HEK293 (cell line): Measurements from ENCODE around the gene BTBD18.
A peak's percentile ranks its signal among the peaks of the same experiment; 100 is the strongest.

Source experiments
- GLI2 ChIP-seq: fragments of 450-650 bp; formaldehyde crosslinking; IDR thresholded peaks from 2 replicates; pipeline ENCODE4; 2017; ENCODE audit warnings: missing biosample characterization, missing genetic modification characterization, low read depth, borderline replicate concordance
- HOXA7 ChIP-seq: sonication (generic); formaldehyde crosslinking; IDR thresholded peaks from 2 replicates; pipeline ENCODE4 v1.8.1; 2022; ENCODE audit warnings: missing genetic modification reagents, borderline replicate concordance
- HOXC10 ChIP-seq: sonication (generic); formaldehyde crosslinking; IDR thresholded peaks from 2 replicates; pipeline ENCODE4 v1.8.1; 2023; ENCODE audit warnings: mild to moderate bottlenecking, missing genetic modification reagents
- IKZF3 ChIP-seq: fragments of 450-650 bp; IDR thresholded peaks from 2 replicates; pipeline ENCODE4 v1.5.0; 2018; ENCODE audit warnings: missing biosample characterization, mild to moderate bottlenecking, missing genetic modification characterization, moderate library complexity
- INSM2 ChIP-seq: fragments of 450-650 bp; formaldehyde crosslinking; IDR thresholded peaks from 2 replicates; pipeline ENCODE4 v1.5.1; 2016; ENCODE audit warnings: missing biosample characterization, missing genetic modification characterization
- OSR2 ChIP-seq: fragments of 450-650 bp; formaldehyde crosslinking; IDR thresholded peaks from 2 replicates; pipeline ENCODE4 v1.5.1; 2016; ENCODE audit warnings: missing biosample characterization, missing genetic modification characterization
- PRDM1 ChIP-seq: fragments of 450-650 bp; formaldehyde crosslinking; IDR thresholded peaks from 2 replicates; pipeline ENCODE4; 2016; ENCODE audit warnings: missing biosample characterization, missing genetic modification characterization
- TRIM28 ChIP-seq: IDR thresholded peaks from 2 replicates; pipeline ENCODE4 v1.6.1; 2011; ENCODE audit warnings: low read length, control low read depth, borderline replicate concordance
- ZBTB11 ChIP-seq: fragments of 450-650 bp; formaldehyde crosslinking; conservative IDR thresholded peaks from 2 replicates; pipeline ENCODE4 v1.5.1; 2016; ENCODE audit warnings: low read depth, missing biosample characterization, missing genetic modification characterization
- ZBTB20 ChIP-seq: fragments of 450-650 bp; formaldehyde crosslinking; IDR thresholded peaks from 2 replicates; pipeline ENCODE4 v1.5.1; 2016; ENCODE audit warnings: missing biosample characterization, missing genetic modification characterization
- ZBTB21 ChIP-seq: fragments of 450-650 bp; formaldehyde crosslinking; IDR thresholded peaks from 2 replicates; pipeline ENCODE4 v1.5.1; 2017; ENCODE audit warnings: missing biosample characterization, missing genetic modification characterization
- ZFP69B ChIP-seq: fragments of 450-650 bp; formaldehyde crosslinking; IDR thresholded peaks from 2 replicates; pipeline ENCODE4 v1.5.1; 2016; ENCODE audit warnings: missing biosample characterization, missing genetic modification characterization
- ZNF169 ChIP-seq: fragments of 450-650 bp; formaldehyde crosslinking; IDR thresholded peaks from 2 replicates; pipeline ENCODE4 v1.5.1; 2016; ENCODE audit warnings: missing biosample characterization, missing genetic modification characterization
- ZNF174 ChIP-seq: fragments of 450-650 bp; formaldehyde crosslinking; IDR thresholded peaks from 2 replicates; pipeline ENCODE4 v1.5.0; 2017; ENCODE audit warnings: missing biosample characterization, mild to moderate bottlenecking, missing genetic modification characterization
- ZNF2 ChIP-seq: fragments of 450-650 bp; formaldehyde crosslinking; IDR thresholded peaks from 2 replicates; pipeline ENCODE4 v1.5.1; 2016; ENCODE audit warnings: missing biosample characterization, missing genetic modification characterization
- ZNF24 ChIP-seq: fragments of 450-650 bp; formaldehyde crosslinking; IDR thresholded peaks from 2 replicates; pipeline ENCODE4 v1.5.1; 2016; ENCODE audit warnings: missing biosample characterization, missing genetic modification characterization
- ZNF274 ChIP-seq, 2 experiments: fragments of 200-500 bp in 1 of 2; fragments of 450-650 bp in 1 of 2; sonication (Bioruptor generic) in 1 of 2; formaldehyde crosslinking in 1 of 2; IDR thresholded peaks; 2 replicates each; pipeline versions ENCODE4 v1.5.1 to v1.6.1; 2014 to 2016; ENCODE audit warnings: borderline replicate concordance in 1 of 2, inconsistent platforms in 1 of 2, low read length in 1 of 2, missing biosample characterization in 1 of 2, missing genetic modification characterization in 1 of 2
- ZNF335 ChIP-seq: fragments of 450-650 bp; formaldehyde crosslinking; conservative IDR thresholded peaks from 2 replicates; pipeline ENCODE4 v1.5.1; 2016; ENCODE audit warnings: missing biosample characterization, missing genetic modification characterization
- ZNF350 ChIP-seq: fragments of 450-650 bp; formaldehyde crosslinking; IDR thresholded peaks from 2 replicates; pipeline ENCODE4 v1.5.0; 2017; ENCODE audit warnings: missing biosample characterization, mild to moderate bottlenecking, missing genetic modification characterization
- ZNF366 ChIP-seq: fragments of 450-650 bp; formaldehyde crosslinking; conservative IDR thresholded peaks from 2 replicates; pipeline ENCODE4 v1.5.1; 2016; ENCODE audit warnings: missing biosample characterization, missing genetic modification characterization
- ZNF404 ChIP-seq: fragments of 450-650 bp; formaldehyde crosslinking; IDR thresholded peaks from 2 replicates; pipeline ENCODE4 v1.5.1; 2017; ENCODE audit warnings: missing biosample characterization, missing genetic modification characterization
- ZNF521 ChIP-seq: fragments of 450-650 bp; formaldehyde crosslinking; IDR thresholded peaks from 2 replicates; pipeline ENCODE4 v1.5.1; 2017; ENCODE audit warnings: missing biosample characterization, mild to moderate bottlenecking, missing genetic modification characterization
- ZNF560 ChIP-seq: fragments of 450-650 bp; formaldehyde crosslinking; IDR thresholded peaks from 2 replicates; pipeline ENCODE4 v1.5.1; 2017; ENCODE audit warnings: missing biosample characterization, missing genetic modification characterization, borderline replicate concordance
- ZNF623 ChIP-seq: fragments of 450-650 bp; formaldehyde crosslinking; IDR thresholded peaks from 2 replicates; pipeline ENCODE4 v1.5.1; 2016; ENCODE audit warnings: missing biosample characterization, missing genetic modification characterization
- ZNF626 ChIP-seq: fragments of 450-650 bp; sonication (Bioruptor Pico); formaldehyde crosslinking; IDR thresholded peaks from 2 replicates; pipeline ENCODE4 v1.5.1; 2018; ENCODE audit warnings: missing biosample characterization, missing genetic modification characterization, inconsistent platforms
- ZNF830 ChIP-seq: fragments of 450-650 bp; IDR thresholded peaks from 2 replicates; pipeline ENCODE4 v1.5.0; 2018; ENCODE audit warnings: missing biosample characterization, missing genetic modification characterization, low read depth, mild to moderate bottlenecking, moderate library complexity
- ZSCAN23 ChIP-seq: fragments of 450-650 bp; formaldehyde crosslinking; IDR thresholded peaks from 2 replicates; pipeline ENCODE4 v1.5.1; 2016; ENCODE audit warnings: missing biosample characterization, missing genetic modification characterization
- ZXDB ChIP-seq: fragments of 450-650 bp; formaldehyde crosslinking; IDR thresholded peaks from 2 replicates; pipeline ENCODE4 v1.5.1; 2016; ENCODE audit warnings: missing biosample characterization, missing genetic modification characterization
- TF ChIP-seq, protein P1 (sequence below): fragments of 450-650 bp; formaldehyde crosslinking; IDR thresholded peaks from 2 replicates; pipeline ENCODE4 v1.5.1; 2016; ENCODE audit warnings: missing biosample characterization, missing genetic modification characterization
- TF ChIP-seq, protein P2 (sequence below): fragments of 450-650 bp; formaldehyde crosslinking; IDR thresholded peaks from 2 replicates; pipeline ENCODE4 v1.5.1; 2017; ENCODE audit warnings: missing biosample characterization, missing genetic modification characterization

Gene BTBD18

GRCh38 chr11:57778318-57779037, 26.9 kb upstream of the BTBD18 start (continued):
- no peak for TF ChIP-seq ZSCAN23 (tag by site-specific recombination)
- peak; percentile 39; the same call in 1 of the 2 replicates for TF ChIP-seq IKZF3 (tag by site-specific recombination)
- TF ChIP-seq PRDM1, result no peak; the same call in none of the 2 replicates
- no peak for TF ChIP-seq ZNF560 (tag by site-specific recombination)
- no peak for TF ChIP-seq HOXA7 (CRISPR knock-in tag)
- peak; percentile 88 for TF ChIP-seq INSM2
- TF ChIP-seq, protein P1, sequence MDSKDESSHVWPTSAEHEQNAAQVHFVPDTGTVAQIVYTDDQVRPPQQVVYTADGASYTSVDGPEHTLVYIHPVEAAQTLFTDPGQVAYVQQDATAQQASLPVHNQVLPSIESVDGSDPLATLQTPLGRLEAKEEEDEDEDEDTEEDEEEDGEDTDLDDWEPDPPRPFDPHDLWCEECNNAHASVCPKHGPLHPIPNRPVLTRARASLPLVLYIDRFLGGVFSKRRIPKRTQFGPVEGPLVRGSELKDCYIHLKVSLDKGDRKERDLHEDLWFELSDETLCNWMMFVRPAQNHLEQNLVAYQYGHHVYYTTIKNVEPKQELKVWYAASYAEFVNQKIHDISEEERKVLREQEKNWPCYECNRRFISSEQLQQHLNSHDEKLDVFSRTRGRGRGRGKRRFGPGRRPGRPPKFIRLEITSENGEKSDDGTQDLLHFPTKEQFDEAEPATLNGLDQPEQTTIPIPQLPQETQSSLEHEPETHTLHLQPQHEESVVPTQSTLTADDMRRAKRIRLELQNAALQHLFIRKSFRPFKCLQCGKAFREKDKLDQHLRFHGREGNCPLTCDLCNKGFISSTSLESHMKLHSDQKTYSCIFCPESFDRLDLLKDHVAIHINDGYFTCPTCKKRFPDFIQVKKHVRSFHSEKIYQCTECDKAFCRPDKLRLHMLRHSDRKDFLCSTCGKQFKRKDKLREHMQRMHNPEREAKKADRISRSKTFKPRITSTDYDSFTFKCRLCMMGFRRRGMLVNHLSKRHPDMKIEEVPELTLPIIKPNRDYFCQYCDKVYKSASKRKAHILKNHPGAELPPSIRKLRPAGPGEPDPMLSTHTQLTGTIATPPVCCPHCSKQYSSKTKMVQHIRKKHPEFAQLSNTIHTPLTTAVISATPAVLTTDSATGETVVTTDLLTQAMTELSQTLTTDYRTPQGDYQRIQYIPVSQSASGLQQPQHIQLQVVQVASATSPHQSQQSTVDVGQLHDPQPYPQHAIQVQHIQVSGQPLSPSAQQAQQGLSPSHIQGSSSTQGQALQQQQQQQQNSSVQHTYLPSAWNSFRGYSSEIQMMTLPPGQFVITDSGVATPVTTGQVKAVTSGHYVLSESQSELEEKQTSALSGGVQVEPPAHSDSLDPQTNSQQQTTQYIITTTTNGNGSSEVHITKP (tag by site-specific recombination), result peak; percentile 87
- peak; percentile 70 for TF ChIP-seq ZNF366 (tag by site-specific recombination)
- TF ChIP-seq ZNF830 (tag by site-specific recombination), result no peak
- TF ChIP-seq ZNF626, result no peak
- no peak for TF ChIP-seq ZBTB20 (tag by site-specific recombination)
- TF ChIP-seq GLI2 (tag by site-specific recombination), result no peak
- no peak for TF ChIP-seq ZNF623 (tag by site-specific recombination)
- TF ChIP-seq ZNF169 (tag by site-specific recombination), result no peak
- no peak for TF ChIP-seq ZNF274 (IDR thresholded peaks at IDR 0.05; ENCODE audit: low read length)
- no peak for TF ChIP-seq ZNF274 (tag by site-specific recombination; IDR thresholded peaks at IDR 0.05; ENCODE audit: borderline replicate concordance)
- no peak for TF ChIP-seq HOXC10
- TF ChIP-seq ZBTB21 (tag by site-specific recombination), result no peak
- peak; percentile 97 for TF ChIP-seq OSR2
- TF ChIP-seq ZNF2, result no peak
- TF ChIP-seq ZBTB11, result peak; percentile 45; the same call in 1 of the 2 replicates
- TF ChIP-seq TRIM28, result peak; percentile 65; the same call in 1 of the 2 replicates
- TF ChIP-seq ZNF350 (tag by site-specific recombination), result no peak
- TF ChIP-seq ZNF24 (tag by site-specific recombination), result no peak
- TF ChIP-seq, protein P2, sequence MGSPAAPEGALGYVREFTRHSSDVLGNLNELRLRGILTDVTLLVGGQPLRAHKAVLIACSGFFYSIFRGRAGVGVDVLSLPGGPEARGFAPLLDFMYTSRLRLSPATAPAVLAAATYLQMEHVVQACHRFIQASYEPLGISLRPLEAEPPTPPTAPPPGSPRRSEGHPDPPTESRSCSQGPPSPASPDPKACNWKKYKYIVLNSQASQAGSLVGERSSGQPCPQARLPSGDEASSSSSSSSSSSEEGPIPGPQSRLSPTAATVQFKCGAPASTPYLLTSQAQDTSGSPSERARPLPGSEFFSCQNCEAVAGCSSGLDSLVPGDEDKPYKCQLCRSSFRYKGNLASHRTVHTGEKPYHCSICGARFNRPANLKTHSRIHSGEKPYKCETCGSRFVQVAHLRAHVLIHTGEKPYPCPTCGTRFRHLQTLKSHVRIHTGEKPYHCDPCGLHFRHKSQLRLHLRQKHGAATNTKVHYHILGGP, result no peak
- no peak for TF ChIP-seq ZNF335 (tag by site-specific recombination)
- TF ChIP-seq ZNF404 (tag by site-specific recombination), result no peak
- TF ChIP-seq ZXDB, result peak; percentile 69
- no peak for TF ChIP-seq ZNF521 (tag by site-specific recombination)
- no peak for TF ChIP-seq ZNF174 (tag by site-specific recombination)
- TF ChIP-seq ZFP69B (tag by site-specific recombination), result no peak
